GM18508 (cell line): ENCODE measurements around the gene EPS8L3.
"Not testable (repeated sequence)": the region's sequence is repeated elsewhere in the genome, so short reads cannot be mapped to it uniquely, and the experiment has no call there.

Source experiments
- ATAC-seq: cut with Tn5 transposase; IDR thresholded peaks from one replicate; pipeline ENCODE4 v1.9.1; 2021; ENCODE audit warnings: moderate number of reproducible peaks; ENCODE audit not compliant: insufficient read depth, unreplicated experiment

The EPS8L3 gene

GRCh38 chr1:109781806-109782205, 18.1 kb upstream of the EPS8L3 start:
- ATAC-seq: no peak

GRCh38 chr1:109780982-109781381, 17.3 kb upstream of the EPS8L3 start:
- no peak for ATAC-seq

- no peak for ATAC-seq
Observed at GRCh38 chr1:109777980-109778625, 14.4 kb upstream of the EPS8L3 start.

GRCh38 chr1:109777436-109777835, 13.7 kb upstream of the EPS8L3 start:
- no peak for ATAC-seq

- ATAC-seq: no peak
Observed at GRCh38 chr1:109776911-109777310, 13.2 kb upstream of the EPS8L3 start.

- no peak for ATAC-seq
Observed at GRCh38 chr1:109776206-109776835, 12.6 kb upstream of the EPS8L3 start.

GRCh38 chr1:109775398-109775797, 11.7 kb upstream of the EPS8L3 start:
- no peak for ATAC-seq

GRCh38 chr1:109773900-109774485, 10.3 kb upstream of the EPS8L3 start:
- no peak for ATAC-seq

GRCh38 chr1:109773203-109773899, 9.6 kb upstream of the EPS8L3 start:
- ATAC-seq: no peak

GRCh38 chr1:109772658-109773202, 9.0 kb upstream of the EPS8L3 start:
- no peak for ATAC-seq

- no peak for ATAC-seq
Observed at GRCh38 chr1:109771712-109772657, 8.3 kb upstream of the EPS8L3 start.

- ATAC-seq: no peak
Observed at GRCh38 chr1:109770331-109771095, 6.8 kb upstream of the EPS8L3 start.

GRCh38 chr1:109769330-109770078, 5.8 kb upstream of the EPS8L3 start:
- ATAC-seq: no peak

GRCh38 chr1:109768820-109769219, 5.1 kb upstream of the EPS8L3 start:
- no peak for ATAC-seq

- no peak for ATAC-seq
Observed at GRCh38 chr1:109768335-109768650, 4.6 kb upstream of the EPS8L3 start.

GRCh38 chr1:109767637-109768334, 4.1 kb upstream of the EPS8L3 start:
- ATAC-seq: no peak

GRCh38 chr1:109766991-109767636, 3.4 kb upstream of the EPS8L3 start:
- ATAC-seq: not testable (repeated sequence)
